PFSK-1 (cell line): ENCODE data around the gene HIVEP2.

Experiments
- FOXP2 ChIP-seq: optimal IDR thresholded peaks from 2 replicates; pipeline ENCODE3; 2011; ENCODE audit warnings: borderline replicate concordance, control low read depth, inconsistent platforms; ENCODE audit not compliant: insufficient read depth; ENCODE audit errors: extremely low read length, extremely low read depth
- POLR2AphosphoS5 ChIP-seq: IDR thresholded peaks from 2 replicates; pipeline ENCODE4 v1.6.1; 2012; ENCODE audit warnings: low read depth, mild to moderate bottlenecking, control low read depth, low read length, moderate library complexity
- REST ChIP-seq, 2 experiments: IDR thresholded peaks; 2 replicates each; pipeline versions ENCODE4 v1.6.1 to v1.8.0; 2011 to 2012; ENCODE audit warnings: low read depth in 2 of 2, low read length in 2 of 2, control low read depth in 1 of 2, inconsistent platforms in 1 of 2, mild to moderate bottlenecking in 1 of 2, moderate library complexity in 1 of 2; ENCODE audit not compliant: insufficient read depth in 1 of 2
- SIN3A ChIP-seq: IDR thresholded peaks from 2 replicates; pipeline ENCODE4 v1.6.1; 2012; ENCODE audit warnings: mild to moderate bottlenecking, low read length, moderate library complexity, borderline replicate concordance; ENCODE audit not compliant: insufficient read depth
- TAF1 ChIP-seq: IDR thresholded peaks from 2 replicates; pipeline ENCODE4 v1.6.1; 2012; ENCODE audit warnings: low read length, control low read depth, borderline replicate concordance; ENCODE audit not compliant: insufficient read depth

The HIVEP2 gene

GRCh38 chr6:142902636-142903053, 42.3 kb downstream of the HIVEP2 start:
- TF ChIP-seq POLR2AphosphoS5 (no peak), TAF1 (no peak)

- TF ChIP-seq SIN3A (no peak), FOXP2 (no peak), REST (IDR thresholded peaks at IDR 0.05; ENCODE audit: insufficient read depth in 1 of 2, low read depth in 2 of 2, low read length in 2 of 2) (no peak), TAF1 (no peak), POLR2AphosphoS5 (no peak)
Observed at GRCh38 chr6:142901611-142902010, 43.4 kb downstream of the HIVEP2 start.

GRCh38 chr6:142900227-142900971, 44.6 kb downstream of the HIVEP2 start:
- TF ChIP-seq FOXP2 (no peak), TAF1 (no peak), SIN3A (no peak), REST (IDR thresholded peaks at IDR 0.05; ENCODE audit: insufficient read depth in 1 of 2, low read depth in 2 of 2, low read length in 2 of 2) (no peak), POLR2AphosphoS5 (no peak)

DNA sequence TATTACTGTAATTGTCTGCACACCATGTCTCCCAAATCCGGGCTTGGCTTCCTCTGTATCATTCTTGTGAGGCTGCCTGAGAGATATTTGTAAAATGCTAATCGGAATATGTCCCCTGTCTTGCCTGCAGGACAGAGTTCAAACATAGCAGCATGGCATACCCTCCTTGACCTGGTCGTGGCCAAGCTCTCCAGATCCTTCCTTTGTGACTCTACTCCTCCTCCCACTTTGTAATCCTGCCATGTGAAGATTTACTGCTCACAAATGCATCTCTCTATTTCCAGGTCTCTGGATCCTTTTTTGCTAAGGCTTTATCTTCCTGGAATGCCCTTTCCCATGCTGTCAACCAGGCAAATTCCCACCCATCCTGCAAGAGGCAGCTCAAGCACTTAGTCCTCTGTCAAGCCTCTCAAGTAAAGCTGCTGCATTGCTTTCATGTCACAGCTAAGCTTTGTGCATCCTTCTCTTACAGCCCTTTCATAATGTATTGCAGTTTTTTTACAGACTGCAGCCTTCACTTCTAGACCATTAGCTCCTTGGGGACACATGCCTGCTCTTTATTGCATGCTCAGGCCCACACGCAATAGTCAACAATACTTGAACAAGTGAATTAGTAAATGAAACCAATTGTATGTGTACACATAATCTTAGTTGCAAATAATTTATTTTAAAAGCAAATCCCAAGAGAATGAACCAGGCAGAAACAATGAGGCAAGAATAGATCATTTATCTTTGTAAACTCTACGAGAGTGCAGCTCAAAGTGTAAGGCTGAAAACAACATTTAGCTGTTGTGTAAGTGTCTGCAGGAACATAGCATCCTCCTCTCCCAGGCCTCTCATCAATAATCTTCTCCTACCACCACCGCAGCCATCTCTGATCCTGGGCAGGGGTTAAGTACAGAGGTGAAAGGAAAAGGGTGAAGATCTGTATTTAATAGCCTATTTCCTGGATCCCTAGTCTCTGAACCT, 45.8 kb downstream of the HIVEP2 start:
- TF ChIP-seq FOXP2 (no peak), SIN3A (no peak), REST (IDR thresholded peaks at IDR 0.05; ENCODE audit: insufficient read depth in 1 of 2, low read depth in 2 of 2, low read length in 2 of 2) (no peak), POLR2AphosphoS5 (no peak), TAF1 (no peak)

DNA sequence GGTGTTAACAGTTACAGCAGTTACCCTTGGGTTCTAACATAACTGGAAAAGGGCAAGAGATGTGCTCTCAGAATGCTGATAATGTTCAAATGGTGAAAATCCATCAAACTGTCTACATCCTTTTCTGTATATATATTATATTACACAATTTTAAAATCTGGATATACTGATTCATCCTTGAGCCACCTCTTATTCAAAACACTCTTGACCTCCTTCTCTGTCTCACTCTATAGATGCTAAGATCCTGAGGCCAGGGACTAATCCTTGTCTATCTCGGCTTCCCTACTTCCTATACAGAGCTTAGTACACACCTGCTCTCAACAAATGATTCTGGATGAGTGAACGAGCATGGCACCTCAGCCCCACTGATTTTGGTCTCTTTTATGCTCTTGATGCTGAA, 47.3 kb downstream of the HIVEP2 start:
- TF ChIP-seq REST (IDR thresholded peaks at IDR 0.05; ENCODE audit: insufficient read depth in 1 of 2, low read depth in 2 of 2, low read length in 2 of 2): no peak
- no peak for TF ChIP-seq TAF1
